Measurements from ENCODE around the gene ZNF775.

DNA sequence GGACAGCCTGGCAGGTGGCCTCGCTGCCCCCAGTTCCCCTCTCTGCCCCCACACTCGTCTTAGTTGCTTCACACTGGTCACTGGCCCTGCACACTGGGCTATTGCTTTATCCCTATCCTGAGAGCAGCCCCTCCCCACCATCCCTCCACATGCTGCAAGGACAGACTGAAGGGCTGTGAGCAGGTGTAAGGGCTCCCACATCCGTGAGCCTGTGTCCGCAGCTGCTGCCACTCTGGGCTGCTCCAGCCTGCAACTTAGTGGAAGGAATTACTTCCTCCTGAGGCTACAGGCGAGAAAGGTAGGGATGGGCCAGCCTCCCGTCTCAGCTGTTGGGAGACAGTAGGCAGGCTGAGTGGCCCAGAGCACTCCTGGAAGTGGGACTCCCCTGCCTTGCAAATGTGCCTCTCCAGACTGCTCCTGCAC lies 41.5 kb upstream of the ZNF775 start:
- TF ChIP-seq SUZ12 (IDR thresholded peaks at IDR 0.05; ENCODE audit: extremely low read depth, insufficient read depth, insufficient read length) (no peak), ZNF274 (IDR thresholded peaks at IDR 0.05; ENCODE audit: low read depth, low read length) (no peak)

Measured in NT2/D1 (cell line).